Heart left ventricle (tissue), 13 donors: Measurements from ENCODE around the gene MEIS2.

Experiments
- POLR2A ChIP-seq, 2 donors: fragments of 450-650 bp; IDR thresholded peaks; one replicate each; pipeline ENCODE4 v1.6.1; 2017; ENCODE audit warnings: antibody characterized with exemption in 2 of 2, mild to moderate bottlenecking in 2 of 2, moderate library complexity in 2 of 2
- TF ChIP-seq, protein P1 (sequence below), 12 donors: fragments of 200-600 bp; sonication (generic) in 4 of 12; IDR thresholded peaks; one replicate each; pipeline versions ENCODE4 v1.5.0 to v1.8.0; 2018 to 2022; ENCODE audit warnings: antibody characterized with exemption in 12 of 12, mild to moderate bottlenecking in 5 of 12
- donor health status: ischemic (EF 13 %, LVEDD 7.1; RV severe dilation, severe dysfunction).
- donor health status: DM: no; HTN: yes; CAD: no.
- donor health status: DM: no; HTN: no; CAD: no.
- donor health status: ischemic (EF 25% LVEDD 6.9; RV normal size, moderate dysfunction).
- donor health status: ischemic (EF 25% LVEDD 5.7; RV mildly dilated, moderate dysfunction).
- donor health status: ischemic (EF 35%, LVEDD 5.7; RV mildly dilated, moderate dysfunction).
- donor health status: nonischemic (EF 11% LVEDD 7.7; RV severe dilation, severe dysfunction).
- donor health status: DM: yes; HTN: yes; CAD: no.
- donor health status: PGD.
- donor health status: ischemic (EF 29% LVEDD 5.4; RV normal size, mild dysfunction).
- donor health status: nonischemic (EF 23%, LVEDD 6.1; RV moderate dilation, normal function).

GRCh38 chr15:36943508-36944361 is 156.6 kb downstream of the MEIS2 start:
- TF ChIP-seq, protein P1, sequence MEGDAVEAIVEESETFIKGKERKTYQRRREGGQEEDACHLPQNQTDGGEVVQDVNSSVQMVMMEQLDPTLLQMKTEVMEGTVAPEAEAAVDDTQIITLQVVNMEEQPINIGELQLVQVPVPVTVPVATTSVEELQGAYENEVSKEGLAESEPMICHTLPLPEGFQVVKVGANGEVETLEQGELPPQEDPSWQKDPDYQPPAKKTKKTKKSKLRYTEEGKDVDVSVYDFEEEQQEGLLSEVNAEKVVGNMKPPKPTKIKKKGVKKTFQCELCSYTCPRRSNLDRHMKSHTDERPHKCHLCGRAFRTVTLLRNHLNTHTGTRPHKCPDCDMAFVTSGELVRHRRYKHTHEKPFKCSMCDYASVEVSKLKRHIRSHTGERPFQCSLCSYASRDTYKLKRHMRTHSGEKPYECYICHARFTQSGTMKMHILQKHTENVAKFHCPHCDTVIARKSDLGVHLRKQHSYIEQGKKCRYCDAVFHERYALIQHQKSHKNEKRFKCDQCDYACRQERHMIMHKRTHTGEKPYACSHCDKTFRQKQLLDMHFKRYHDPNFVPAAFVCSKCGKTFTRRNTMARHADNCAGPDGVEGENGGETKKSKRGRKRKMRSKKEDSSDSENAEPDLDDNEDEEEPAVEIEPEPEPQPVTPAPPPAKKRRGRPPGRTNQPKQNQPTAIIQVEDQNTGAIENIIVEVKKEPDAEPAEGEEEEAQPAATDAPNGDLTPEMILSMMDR (IDR thresholded peaks at IDR 0.05): no peak
- no peak for TF ChIP-seq POLR2A (IDR thresholded peaks at IDR 0.05)
